Stimulated activated CD8-positive, alpha-beta memory T cell treated with anti-CD3 and anti-CD28 coated beads, Interleukin-4, amount 100 ng/mL, for 24 hours (primary cell): ENCODE data around the gene RMP24.
"Not testable (repeated sequence)": the region's sequence is repeated elsewhere in the genome, so short reads cannot be mapped to it uniquely, and the experiment has no call there.

Experiments used
- DNase-seq: peaks from one replicate; pipeline ENCODE4 v3.0.0-alpha.2; 2020; ENCODE audit warnings: low read depth

Gene RMP24

DNA sequence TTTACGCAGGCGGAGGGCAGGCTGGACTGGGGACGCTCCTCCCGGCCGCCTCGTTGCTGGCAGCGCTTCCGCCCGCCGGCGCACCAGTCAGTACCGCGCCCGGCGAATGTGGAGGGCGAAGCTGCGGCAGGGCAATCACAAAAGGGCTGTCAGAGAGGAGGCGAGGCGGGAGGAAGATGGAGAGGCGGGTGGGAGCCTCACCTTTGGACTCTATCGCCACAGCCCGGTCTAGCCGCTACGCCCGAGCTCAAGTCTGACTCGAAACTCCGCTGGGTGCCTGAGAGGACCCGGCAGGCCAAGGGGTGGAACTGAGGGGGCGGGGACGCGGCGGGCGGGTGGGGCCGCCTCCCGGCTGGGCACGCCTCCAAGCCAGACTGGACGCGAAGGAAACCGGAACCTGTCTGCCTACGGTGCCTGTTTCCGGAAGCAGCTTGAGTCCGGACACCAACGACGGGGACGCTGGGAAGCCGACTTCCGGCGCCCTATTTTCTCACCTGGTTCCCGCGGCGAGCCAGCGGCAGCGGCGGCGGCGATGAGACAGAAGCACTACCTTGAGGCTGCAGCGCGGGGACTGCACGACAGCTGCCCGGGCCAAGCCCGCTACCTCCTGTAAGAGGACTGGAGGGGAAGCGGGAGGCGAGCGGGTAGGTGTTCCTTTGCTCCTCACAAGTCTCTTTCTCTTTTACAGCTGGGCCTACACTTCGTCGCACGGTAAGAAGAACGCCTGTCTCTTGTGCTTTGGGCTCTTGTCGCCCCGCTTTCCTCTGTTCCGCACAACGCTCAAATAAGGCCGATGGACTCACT, at the start of gene RMP24:
TSS of gene RMP24 (plus strand) at position 483 of the 804 bp plus-strand sequence.
- DNase-seq, result peak; percentile 89

DNA sequence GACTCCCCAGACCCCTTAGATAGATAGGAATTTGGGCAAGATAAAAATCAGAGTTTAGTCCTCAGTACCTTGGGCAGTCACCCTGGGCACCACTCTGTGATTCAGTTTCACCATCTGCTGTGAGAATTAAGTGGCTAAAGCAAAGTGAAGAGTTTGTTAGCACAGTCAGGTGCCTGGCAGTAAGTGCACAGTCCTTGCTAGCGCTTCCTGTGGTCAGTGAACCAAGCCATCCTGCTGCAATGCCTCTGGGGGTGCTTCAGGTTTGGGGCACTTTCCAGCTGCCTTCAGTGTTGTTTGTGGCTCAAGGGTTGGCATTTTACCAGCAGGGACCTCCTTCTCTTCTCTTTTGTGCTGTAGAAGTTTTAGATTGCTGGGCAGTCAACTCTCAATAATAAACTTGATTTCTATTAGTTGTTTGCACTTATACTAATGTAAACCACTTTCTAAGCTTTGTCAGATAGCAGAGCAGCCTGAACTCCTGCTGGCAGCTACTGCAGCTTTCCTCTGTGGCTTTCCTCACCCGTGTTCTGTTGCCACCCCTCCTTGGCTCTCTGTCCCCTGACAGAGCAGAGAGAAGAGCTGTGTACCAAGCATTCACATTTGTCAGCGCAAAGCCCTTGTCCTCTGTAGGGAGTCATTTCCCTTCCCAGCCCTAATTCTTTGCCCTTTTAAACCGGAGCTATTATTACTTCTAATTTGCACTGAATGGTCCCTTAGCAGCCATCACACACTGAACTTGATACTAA, 48.4 kb upstream of the RMP24 start:
- no peak for DNase-seq

DNA sequence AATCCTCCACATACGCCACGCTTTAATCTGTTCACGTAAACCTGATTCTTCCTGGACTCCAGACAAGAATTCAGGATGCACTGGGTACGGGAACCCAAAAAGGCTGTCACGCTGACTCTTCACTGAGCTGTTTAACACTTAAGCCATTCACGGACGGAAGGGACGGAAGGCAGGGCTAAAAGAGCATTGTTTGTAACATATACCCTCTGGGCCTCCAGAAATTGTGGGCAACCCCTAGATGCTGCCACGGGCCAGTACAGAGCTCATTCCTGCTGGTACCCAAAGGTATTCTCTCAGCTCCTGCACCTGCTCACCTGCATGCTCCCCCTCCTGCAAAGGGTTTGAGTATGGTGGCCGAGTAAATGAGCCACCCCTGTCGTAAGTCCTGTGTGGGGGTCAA, 45.6 kb upstream of the RMP24 start:
- no peak for DNase-seq

DNA sequence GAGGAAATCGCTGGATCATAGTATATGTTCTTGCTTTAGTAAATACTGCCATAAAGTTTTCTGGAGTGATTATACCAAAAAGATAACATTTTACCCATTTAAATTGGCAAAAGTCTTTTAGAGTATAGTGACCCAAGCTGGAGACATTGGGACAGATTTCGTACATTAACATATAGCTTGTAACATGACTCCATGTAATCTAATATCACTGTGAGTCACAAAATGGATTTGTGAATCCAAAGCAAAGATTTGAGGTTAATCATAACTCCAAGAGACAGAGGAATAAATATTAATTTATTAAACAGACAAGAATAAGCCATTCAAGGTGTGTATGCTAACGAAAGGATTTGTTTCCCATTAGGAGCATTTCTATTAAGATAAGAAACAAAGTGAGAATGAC, 45.0 kb upstream of the RMP24 start:
- no peak for DNase-seq

DNA sequence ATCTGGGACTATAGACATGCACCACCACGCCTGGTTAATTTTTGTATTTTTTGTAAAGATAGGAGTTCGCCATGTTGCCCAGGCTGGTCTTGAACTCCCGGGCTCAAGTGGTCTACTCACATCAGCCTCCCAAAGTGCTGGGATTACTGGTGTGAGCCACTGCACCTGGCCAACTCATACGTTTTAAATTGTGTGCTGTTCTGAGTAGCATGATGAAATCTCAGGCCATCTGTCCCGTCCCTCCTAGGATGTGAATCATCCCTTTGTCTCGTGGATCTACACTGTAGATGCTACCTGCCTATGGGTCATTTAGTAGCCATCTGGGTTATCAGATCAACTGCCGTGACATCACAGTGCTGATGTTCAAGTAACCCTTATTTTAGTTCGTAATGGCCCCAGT, 38.5 kb upstream of the RMP24 start:
- DNase-seq, result no peak

DNA sequence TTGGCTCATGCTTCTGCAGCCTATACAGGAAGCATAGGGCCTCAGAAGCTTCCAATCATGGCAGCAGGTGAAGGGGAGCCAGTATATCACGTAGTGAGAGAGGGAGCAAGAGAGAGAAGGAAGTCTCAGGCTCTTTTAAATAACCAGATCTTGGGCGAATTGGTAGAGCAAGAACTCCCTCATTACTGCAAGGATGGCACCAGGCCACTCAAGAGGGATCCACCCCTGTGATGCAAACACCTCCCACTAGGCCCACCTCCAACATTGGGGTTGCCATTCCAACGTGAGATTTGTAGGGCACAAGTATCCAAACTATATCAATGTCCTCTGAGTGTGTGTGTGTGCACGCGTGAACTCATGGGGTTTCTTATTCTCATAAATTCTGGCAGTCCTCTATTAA, 37.6 kb upstream of the RMP24 start:
- no peak for DNase-seq

DNA sequence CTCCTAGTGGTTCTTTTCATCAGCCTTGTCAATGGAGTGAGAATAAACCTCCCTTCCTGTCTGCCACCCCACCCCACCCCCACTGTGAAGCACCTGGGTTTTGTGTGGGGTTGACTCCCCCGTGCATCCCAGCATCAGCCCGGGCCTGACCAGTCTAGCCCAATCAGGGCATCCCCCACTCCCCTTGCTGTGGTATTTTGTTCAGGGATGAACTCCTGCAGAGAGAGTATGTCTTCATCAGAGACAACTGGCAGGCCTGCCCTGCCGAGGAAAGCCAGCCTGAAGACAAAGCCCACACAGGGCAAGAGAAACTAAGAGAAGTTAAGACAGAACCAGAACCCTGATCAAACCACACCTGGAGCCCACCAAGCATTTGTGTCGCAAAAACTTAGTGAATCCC, 36.7 kb upstream of the RMP24 start:
- DNase-seq, result no peak

DNA sequence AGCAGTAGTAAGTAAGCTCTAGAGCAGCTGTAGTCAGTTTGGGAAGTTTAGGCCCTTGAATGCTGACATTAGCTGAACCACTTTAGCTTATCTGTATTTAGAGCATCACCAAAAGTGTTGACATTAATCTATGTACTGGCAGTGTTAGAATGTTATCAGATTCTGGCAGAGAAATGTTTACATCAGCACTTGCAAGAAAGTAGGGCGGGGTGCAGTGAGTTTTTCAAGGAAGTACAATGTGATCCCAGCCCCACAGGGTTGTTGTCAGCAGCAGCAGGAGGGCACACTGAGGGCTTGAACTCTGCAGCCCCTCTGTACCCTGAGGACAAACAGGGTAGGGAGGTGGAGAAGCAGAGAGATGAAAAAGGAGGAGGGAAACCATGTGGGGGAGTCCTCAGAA, 35.5 kb upstream of the RMP24 start:
- no peak for DNase-seq

DNA sequence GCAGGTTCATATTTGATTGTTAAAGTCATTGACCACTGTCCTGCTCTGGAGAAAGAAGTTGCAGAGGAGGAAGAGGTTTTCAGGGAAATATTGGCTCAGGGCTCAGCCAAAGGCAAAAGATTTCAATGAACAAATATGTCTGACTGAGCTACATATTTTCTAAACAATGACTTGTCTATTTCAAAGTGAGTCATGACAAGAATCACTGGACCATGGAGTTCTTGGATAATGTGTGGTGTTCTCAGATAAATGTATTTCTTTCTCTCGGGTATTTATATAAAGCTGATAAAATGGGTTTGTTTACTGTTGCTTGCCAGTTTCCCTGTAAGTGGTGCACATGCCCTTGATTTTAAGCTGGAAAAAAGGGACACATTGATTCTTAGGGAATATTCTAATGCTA, 34.3 kb upstream of the RMP24 start:
- no peak for DNase-seq

DNA sequence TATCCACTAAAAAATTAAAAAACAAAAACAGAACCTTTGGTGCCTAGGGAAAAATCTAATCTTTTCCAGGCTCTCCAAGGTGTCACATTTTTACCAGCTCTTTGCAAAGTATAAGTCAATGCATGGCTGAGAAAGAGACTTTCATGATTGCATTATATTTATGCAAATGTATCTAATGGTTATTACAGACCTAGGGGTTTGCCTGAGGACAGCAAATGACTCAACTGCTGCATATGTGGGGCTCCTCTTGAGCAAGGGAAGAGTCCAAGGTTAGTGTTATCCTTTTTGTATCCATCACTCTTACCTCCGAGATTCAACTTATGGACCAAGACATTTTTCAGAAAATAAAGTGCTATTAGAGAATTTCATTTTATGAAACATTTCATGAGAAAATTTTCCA, 33.9 kb upstream of the RMP24 start:
- no peak for DNase-seq

DNA sequence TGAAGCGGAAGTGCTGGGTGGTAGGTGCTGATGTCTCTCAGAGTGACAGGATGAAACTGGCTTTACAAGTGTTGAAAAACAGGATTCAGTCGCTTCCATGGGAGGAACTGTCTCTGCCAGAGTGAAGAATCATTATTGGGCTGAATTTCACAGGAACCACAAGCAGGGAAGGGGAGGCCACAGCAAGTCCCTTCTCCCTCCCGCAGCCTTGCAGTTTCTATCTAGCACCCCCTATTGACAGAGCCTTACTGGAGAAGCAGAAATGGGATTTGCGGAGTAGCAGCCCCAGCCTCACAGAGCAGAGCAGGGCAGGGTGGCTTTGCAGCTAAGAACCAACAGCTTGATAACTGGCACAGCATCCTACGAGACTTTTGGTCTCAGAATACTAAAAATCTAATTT, 33.3 kb upstream of the RMP24 start:
- no peak for DNase-seq

DNA sequence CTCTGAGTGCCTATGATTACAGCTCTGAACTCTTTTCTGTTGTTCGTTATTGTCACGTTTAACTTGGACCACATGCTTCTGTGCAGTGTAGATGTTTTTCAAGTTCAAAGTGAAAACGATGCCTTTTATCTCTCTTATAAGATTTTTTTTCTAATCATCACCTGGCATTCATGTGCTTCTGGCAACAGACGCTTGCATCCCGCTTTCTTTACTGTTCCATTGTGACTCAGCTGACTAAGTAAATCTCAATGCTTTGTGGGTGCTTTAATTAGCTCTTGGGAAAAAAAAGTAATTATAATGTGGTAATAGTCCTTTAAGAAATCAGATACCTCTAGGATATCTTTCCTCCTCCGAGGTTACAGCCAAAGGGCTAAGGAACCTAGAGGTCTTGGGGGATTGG, 31.2 kb upstream of the RMP24 start:
- DNase-seq, result no peak

DNA sequence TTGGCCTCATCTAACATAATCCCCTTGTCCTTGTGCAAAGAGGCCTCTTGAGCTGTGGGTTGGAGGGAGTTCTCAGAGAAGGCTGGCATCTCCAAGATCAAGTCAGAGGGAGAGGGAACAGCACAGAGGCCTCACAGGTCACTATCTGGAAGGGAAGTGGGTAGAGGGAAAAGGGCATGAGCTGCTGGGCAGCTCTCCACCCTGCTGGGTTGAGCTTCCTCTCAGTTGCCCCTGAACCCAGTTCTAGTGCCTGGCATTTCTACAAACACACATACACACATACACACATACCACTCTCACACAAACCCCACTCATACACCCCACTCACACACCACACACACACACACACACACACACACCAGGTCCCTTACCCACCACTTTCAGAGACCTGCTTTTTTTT, 30.3 kb upstream of the RMP24 start:
- DNase-seq, result no peak

DNA sequence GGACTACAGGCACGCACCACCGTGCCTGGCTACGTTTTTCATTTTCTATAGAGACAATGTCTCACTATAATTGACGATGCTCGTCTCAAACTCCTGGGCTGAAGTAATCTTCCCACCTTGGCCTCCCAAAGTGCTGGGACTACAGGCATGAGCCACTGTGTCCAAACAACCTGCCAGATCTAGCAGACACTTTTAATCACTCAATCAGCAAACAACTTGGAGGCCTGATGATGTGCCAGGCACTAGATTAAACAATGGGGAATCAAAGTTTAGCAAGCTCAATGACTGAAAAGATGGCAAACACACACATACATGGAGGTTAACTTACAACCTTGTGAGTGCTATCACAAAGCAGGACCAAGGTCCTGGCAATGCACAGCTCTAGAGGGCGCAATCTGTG, 29.8 kb upstream of the RMP24 start:
- DNase-seq, result no peak

DNA sequence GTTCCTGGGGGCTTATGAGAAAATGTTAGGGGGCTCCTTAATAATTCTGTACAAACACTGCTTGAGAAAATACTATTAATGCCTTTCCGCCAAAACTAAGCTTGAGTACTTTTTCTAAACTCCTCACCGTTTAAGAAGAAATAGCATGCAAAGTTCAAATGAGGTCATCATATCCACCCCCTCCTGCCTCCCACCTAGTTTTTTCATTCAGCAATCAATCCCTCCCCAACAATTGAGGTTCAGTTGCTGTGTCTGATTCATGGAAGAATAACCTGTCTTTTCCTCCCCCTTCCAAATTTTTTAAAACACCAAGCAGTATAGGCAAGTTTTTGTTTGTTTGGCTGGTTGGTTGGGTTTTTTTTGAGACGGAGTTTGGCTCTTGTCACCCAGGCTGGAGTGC, 24.4 kb upstream of the RMP24 start:
- DNase-seq, result no peak

DNA sequence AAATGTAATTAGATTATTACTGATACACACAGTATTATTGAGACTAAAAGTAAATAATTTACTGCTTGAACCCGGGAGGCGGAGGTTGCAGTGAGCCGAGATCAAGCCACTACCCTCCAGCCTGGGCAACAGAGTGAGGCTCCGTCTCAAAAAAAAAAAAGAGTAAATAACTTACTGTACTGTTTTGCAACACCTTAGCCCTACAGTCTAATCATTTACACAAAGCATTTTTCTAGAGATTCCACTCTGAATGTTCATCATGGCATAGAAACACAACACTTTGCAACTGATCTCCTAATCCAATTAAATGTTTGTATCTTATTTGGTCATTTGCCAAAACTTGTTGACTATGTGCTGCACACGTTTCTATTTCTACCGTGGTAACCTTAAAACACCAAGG, 23.4 kb upstream of the RMP24 start:
- DNase-seq, result no peak

DNA sequence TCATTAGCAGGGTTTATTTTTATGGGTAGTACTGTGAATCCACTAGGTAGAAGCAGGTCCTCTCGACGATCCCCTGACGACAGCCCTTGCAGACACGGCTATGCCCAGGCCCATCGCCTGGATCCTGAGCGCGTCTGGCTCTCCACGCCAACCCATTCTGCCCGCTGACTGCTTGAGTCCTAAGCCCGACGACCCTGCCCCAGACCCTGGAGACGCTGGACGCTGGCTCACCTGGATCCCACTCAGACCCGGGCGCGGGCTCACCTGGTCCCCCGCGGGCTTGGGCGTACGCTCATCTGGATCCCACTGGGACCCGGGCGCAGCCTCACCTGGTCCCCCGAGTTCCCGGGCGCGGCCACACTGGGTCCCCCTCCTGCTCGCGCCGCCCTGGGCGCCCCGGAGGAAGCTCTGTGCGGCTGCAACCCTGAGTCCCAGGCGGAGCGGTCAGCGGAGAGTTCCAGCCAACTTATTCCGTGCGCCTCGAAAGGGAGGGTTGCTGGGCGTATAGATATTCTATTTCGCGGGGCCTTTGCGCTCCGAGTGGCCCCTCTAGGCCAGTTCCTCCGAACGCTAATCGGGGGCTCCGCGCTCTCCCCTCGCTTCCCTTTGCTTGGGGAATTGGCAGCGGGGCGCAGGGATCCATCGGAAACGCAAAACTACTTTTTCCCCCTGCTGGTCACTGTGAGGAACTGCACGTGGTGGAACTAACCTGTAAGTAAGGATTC, 22.4 kb upstream of the RMP24 start:
- peak; percentile 7 for DNase-seq

DNA sequence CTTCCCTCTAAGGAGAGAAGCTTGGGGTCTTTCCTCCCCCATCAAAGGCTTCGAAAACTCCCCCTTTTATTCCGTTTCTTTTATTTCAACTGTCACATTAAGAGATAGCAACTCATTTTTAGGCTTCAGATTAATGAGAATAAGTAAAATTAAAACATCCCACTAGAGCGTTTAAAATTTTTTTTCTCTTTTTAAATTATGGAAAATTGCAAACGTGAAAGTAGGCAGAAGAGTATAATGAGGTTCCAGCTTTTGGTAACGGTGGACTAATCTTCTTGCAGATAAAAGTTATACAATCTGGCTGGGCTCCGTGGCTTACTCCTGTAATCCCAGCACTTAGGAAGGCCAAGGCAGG, 21.9 kb upstream of the RMP24 start:
- DNase-seq, result no peak

DNA sequence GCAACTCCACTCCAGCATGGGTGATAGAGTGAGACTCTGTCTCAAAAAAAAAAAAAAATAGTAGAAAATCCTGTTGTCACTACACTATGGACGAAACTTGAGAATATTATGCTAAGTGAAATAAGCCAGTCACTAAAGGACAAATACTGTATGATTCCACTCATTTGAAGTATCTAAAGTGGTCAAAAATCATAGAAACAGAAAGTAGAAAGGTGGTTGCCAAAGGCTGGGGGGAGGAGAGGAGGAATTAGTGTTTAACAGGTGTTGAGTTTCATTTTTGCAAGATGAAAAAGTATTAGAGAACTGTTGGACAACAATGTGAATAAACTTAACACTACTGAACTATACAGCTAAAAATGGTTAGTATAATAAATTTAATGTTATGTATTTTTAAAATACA, 18.8 kb upstream of the RMP24 start:
- DNase-seq, result no peak

DNA sequence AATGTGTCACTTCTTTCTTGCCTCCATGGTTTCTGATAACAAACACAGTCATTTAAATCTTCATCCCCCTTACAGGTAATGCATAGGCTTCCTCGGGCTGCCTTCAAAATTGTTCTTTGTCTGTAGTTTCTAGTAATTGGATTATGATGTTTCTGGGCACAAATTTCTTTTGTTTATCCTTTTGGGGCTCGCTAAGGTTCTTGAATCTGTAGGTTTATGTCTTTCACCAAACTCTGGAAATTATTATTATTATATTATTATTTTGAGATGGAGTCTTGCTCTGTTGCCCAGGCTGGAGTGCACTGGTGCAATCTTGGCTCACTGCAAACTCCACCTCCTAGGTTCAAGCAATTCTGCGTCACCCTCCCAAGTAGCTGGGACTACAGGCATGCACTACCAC, 16.3 kb upstream of the RMP24 start:
- DNase-seq, result no peak

DNA sequence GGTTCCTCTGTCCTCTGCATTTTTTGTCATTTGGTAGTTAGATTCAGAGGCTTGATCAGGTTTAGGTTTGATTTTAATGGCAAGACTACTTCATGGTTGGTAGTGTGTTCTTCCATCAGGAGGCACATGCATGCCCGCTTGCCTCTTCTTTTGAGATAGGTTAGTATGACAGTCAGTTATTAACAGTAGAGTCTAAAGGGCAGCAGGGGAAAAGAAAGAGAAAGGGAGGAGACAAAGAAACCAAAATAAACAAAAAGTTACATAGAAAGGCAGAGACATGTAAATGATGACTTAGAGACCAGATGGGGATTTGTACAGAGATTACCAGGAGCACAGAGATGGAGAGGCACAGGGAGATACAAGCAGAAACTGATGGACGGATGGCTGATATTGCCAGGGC, 10.2 kb upstream of the RMP24 start:
- no peak for DNase-seq

DNA sequence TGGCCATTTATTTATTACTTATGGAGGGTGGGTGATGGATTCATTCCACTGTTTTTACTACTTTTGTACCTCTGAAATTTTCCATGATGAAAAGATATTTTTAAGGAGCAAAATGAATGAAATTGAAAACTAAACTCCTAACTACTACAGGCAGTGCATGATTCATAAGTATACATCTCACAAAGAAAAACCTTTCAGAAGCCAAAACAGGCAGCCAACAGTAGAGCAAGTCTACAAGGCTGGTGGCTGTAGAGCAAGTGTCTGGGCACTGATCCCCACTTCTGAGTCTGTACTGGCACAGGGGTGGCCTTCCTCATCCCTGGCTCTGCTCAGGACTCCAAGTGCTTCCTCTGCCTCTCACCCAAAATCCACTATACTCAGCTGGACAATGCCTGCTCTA, 8.2 kb upstream of the RMP24 start:
- DNase-seq, result no peak

DNA sequence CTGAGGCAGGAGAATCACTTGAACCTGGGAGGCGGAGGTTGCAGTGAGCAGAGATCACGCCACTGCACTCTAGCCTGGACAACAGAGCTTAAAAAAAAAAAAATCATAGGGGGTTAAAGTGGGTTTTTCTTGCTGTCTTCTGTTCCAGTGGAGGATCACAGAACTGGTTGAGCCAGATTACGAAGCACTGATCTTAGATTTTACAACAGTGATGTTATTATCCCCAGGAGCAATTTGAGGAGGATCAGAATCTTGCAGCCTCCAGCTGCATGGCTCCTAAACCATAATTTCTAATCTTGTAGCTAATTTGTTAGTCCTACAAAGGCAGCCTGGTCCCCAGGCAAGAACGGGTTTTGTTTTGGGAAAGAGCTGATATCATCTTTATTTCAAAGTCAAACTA, 4.6 kb upstream of the RMP24 start:
- DNase-seq, result not testable (repeated sequence)
